RWPE2 (cell line): ENCODE results near the gene UVRAG.

Source experiments
- ATAC-seq: fragments of 200-7000 bp; cut with Tn5 transposase; 3 replicates; pipeline ENCODE4 v1.9.1; 2021; ENCODE audit warnings: low read depth
- DNase-seq: peaks from one replicate; pipeline ENCODE4 v3.0.0-alpha.2; 2020; ENCODE audit warnings: low spot score
- H3K27ac ChIP-seq: fragments of 450-650 bp; 2 replicates; pipeline ENCODE4 v1.5.1; 2017; ENCODE audit warnings: mild to moderate bottlenecking; ENCODE audit not compliant: poor library complexity, severe bottlenecking
- H3K27me3 ChIP-seq: fragments of 250-450 bp; sonication (Bioruptor Pico); 2 replicates; pipeline ENCODE4 v1.5.1; 2021; ENCODE audit warnings: mild to moderate bottlenecking, moderate library complexity; ENCODE audit not compliant: insufficient read depth, poor library complexity, severe bottlenecking
- H3K36me3 ChIP-seq: fragments of 250-450 bp; sonication (Bioruptor Pico); 2 replicates; pipeline ENCODE4 v1.5.1; 2020; ENCODE audit warnings: low read depth, mild to moderate bottlenecking, moderate library complexity
- H3K4me1 ChIP-seq: fragments of 250-450 bp; sonication (Bioruptor Pico); 2 replicates; pipeline ENCODE4 v1.5.1; 2021; ENCODE audit warnings: mild to moderate bottlenecking, moderate library complexity; ENCODE audit not compliant: insufficient read depth, poor library complexity, severe bottlenecking
- H3K4me3 ChIP-seq: fragments of 250-450 bp; sonication (Bioruptor Pico); 2 replicates; pipeline ENCODE4 v1.5.1; 2021; ENCODE audit warnings: mild to moderate bottlenecking, moderate library complexity; ENCODE audit not compliant: severe bottlenecking
- H3K9me3 ChIP-seq: fragments of 250-450 bp; sonication (Bioruptor Pico); 2 replicates; pipeline ENCODE4 v1.5.1; 2021; ENCODE audit warnings: mild to moderate bottlenecking, moderate library complexity; ENCODE audit not compliant: severe bottlenecking
- CTCF ChIP-seq: fragments of 450-650 bp; IDR thresholded peaks from one replicate; pipeline ENCODE4 v1.5.1; 2017; ENCODE audit warnings: mild to moderate bottlenecking, moderate library complexity; ENCODE audit not compliant: poor library complexity, severe bottlenecking

UVRAG gene

DNA sequence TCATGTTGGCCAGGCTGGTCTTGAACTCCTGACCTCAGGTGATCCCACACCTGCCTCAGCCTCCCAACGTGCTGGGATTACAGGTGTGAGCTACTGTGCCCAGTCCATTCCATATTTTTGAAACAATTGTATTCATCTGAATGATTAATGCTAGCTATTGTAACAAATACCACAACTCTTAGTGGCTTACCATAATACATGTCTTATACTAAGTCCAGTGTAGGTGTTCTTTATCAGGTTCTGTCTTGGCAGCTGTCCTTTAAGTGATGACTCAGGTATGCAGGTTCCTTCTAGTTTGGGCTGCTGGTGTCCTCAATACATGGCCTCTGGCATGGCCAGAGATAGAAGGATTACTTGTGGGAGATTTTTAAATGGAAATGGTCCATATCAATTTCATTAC, 39.0 kb downstream of the UVRAG start:
- no peak for TF ChIP-seq CTCF
- peak; percentile 93 for ATAC-seq
- Histone ChIP-seq H3K27ac (no peak overlapping the region), H3K4me3 (no peak overlapping the region), H3K9me3 (no peaks in the 10 kb centered on the region), H3K4me1 (peaks cover 8% of the 10 kb centered on the region), H3K36me3 (peaks cover 9% of the 10 kb centered on the region; the same call in 1 of the 2 replicates), H3K27me3 (no peaks in the 10 kb centered on the region)
- DNase-seq, result no peak

DNA sequence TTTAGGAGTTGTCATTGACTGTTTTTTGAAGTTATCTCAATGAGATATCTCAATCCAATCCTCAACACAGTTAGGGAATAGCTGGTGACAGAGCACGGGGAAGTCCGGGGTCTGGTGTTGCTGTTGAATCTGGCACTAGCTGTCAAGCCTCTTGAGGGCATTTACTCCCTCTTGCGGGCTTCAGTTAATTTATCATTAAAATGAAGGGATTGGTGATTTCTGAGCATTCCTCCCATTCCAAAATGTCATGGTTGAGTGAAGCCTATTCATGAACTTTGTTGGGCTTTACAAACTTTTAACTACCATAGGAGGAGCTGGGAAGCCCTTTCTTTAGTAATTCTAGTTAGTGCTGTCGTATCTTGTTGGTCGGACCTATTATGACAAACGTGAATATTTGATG, 40.2 kb downstream of the UVRAG start:
- no peak for DNase-seq
- Histone ChIP-seq H3K27me3 (no peaks in the 10 kb centered on the region), H3K4me3 (no peak overlapping the region), H3K27ac (no peak overlapping the region), H3K9me3 (no peaks in the 10 kb centered on the region), H3K4me1 (peaks cover 8% of the 10 kb centered on the region), H3K36me3 (peaks cover 9% of the 10 kb centered on the region; the same call in 1 of the 2 replicates)
- no peak for TF ChIP-seq CTCF
- no peak for ATAC-seq

- Histone ChIP-seq H3K27me3 (no peaks in the 10 kb centered on the region), H3K36me3 (peaks cover 9% of the 10 kb centered on the region; the same call in 1 of the 2 replicates), H3K4me1 (peaks cover 8% of the 10 kb centered on the region), H3K27ac (no peak overlapping the region), H3K4me3 (no peak overlapping the region), H3K9me3 (no peaks in the 10 kb centered on the region)
- DNase-seq, result no peak
- no peak for TF ChIP-seq CTCF
- ATAC-seq, result no peak
Measured at GRCh38 chr11:75856912-75857311, 41.9 kb downstream of the UVRAG start.

- ATAC-seq (no peak), DNase-seq (no peak)
- H3K27me3 ChIP-seq, result no peaks in the 10 kb centered on the region
- H3K27ac ChIP-seq, result no peak overlapping the region
- H3K4me1 ChIP-seq, result peaks cover 8% of the 10 kb centered on the region
- no peak overlapping the region for H3K4me3 ChIP-seq
- H3K36me3 ChIP-seq, result no peaks in the 10 kb centered on the region; the same call in 1 of the 2 replicates
- no peak for TF ChIP-seq CTCF
- no peaks in the 10 kb centered on the region for H3K9me3 ChIP-seq
Measured at GRCh38 chr11:75858042-75858441, 43.0 kb downstream of the UVRAG start.

DNA sequence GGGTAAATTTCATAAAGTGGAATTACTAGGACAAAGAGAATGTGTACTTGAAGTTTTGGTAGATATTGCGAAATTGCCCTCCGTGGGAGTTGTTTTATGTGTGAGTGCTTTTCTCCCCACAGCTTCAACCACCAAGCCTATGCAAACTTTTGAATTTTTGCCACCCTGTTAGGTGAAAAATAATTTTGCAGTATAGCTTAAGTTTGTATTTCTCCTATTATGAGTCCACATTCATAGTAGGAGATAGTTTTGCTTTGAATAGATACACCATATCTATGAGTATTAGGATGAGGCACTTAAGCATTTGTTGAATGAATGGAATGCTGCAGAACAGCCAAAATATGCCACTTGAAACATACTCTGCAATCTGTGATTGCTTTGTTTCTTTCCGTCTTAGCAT, 43.6 kb downstream of the UVRAG start:
- H3K9me3 ChIP-seq, result no peaks in the 10 kb centered on the region
- no peak for ATAC-seq
- H3K27ac ChIP-seq, result no peak overlapping the region
- TF ChIP-seq CTCF, result no peak
- no peak overlapping the region for H3K4me3 ChIP-seq
- H3K36me3 ChIP-seq, result no peaks in the 10 kb centered on the region; the same call in 1 of the 2 replicates
- no peaks in the 10 kb centered on the region for H3K27me3 ChIP-seq
- H3K4me1 ChIP-seq, result peaks cover 8% of the 10 kb centered on the region
- no peak for DNase-seq
